Transverse colon (tissue), 4 donors: Measurements from ENCODE around the gene IDUA. TPM values are rescaled to one million over a fixed set of nuclear protein-coding genes. Genes with fewer than 3 reads are reported as not detected.

Experiments
- DNase-seq: peaks from one replicate; pipeline ENCODE4 v3.0.0-alpha.2; 2019
- H3K27ac ChIP-seq, 4 donors: fragments of 200-600 bp; sonication (generic); 2 replicates each; pipeline ENCODE4 v1.5.1; 2016 to 2018; ENCODE audit warnings: inconsistent platforms in 4 of 4
- H3K27me3 ChIP-seq: fragments of 200-600 bp; sonication (generic); 2 replicates; pipeline ENCODE4 v1.5.1; 2017; ENCODE audit warnings: inconsistent platforms
- H3K36me3 ChIP-seq, 4 donors: fragments of 200-600 bp; sonication (generic); 2 replicates each; pipeline ENCODE4 v1.5.1; 2017 to 2019; ENCODE audit warnings: inconsistent platforms in 4 of 4
- H3K4me1 ChIP-seq, 4 donors: fragments of 200-600 bp; sonication (generic); 2 replicates each; pipeline ENCODE4 v1.5.1; 2017 to 2020; ENCODE audit warnings: inconsistent platforms in 4 of 4
- H3K4me3 ChIP-seq, 4 donors: fragments of 200-600 bp; sonication (generic); 1 replicate in 1 of 4; 2 replicates in 3 of 4; pipeline versions ENCODE4 v1.5.1 to v1.6.1; 2017 to 2019; ENCODE audit warnings: inconsistent platforms in 4 of 4
- H3K9me3 ChIP-seq, 2 donors: fragments of 200-600 bp; sonication (generic); 2 replicates each; pipeline ENCODE4 v1.5.1; 2017 to 2019; ENCODE audit warnings: inconsistent platforms in 2 of 2
- EP300 ChIP-seq: sonication (generic); formaldehyde crosslinking; IDR thresholded peaks from one replicate; pipeline ENCODE4 v1.6.1; 2017; ENCODE audit warnings: antibody characterized with exemption, low read depth
- POLR2A ChIP-seq: fragments of 450-650 bp; IDR thresholded peaks from one replicate; pipeline ENCODE4 v1.6.1; 2016; ENCODE audit warnings: antibody characterized with exemption, mild to moderate bottlenecking, moderate library complexity
- POLR2AphosphoS5 ChIP-seq, 3 donors: sonication (generic); formaldehyde crosslinking; IDR thresholded peaks; one replicate each; pipeline ENCODE4 v1.6.1; 2016; ENCODE audit warnings: antibody characterized with exemption in 3 of 3
- WGBS, 2 donors: methylation state at CpG; one replicate each; pipeline ENCODE4 v1.1.5; 2018; ENCODE audit warnings: low coverage in 1 of 2; 5-methylcytosine and 5-hydroxymethylcytosine counted together
- in situ Hi-C, 4 donors: fragments of 200-750 bp; cut with MboI; loops; one replicate each; pipeline versions ENCODE4 v1.15.0 to v1.15.1; 2017; ENCODE audit warnings: low sequenced_read_pairs in 3 of 4, low pct_ligation_motif_present in 1 of 4, low pct_unique_long_range_greater_than_20kb in 1 of 4
- intact Hi-C: fragments of 100-400 bp; cut with DNase I; formaldehyde crosslinking; loops from one replicate; pipeline ENCODE4 v1.15.1; 2023; ENCODE audit warnings: low total_unique reads
- total RNA-seq, 4 donors: library from RNA; depleted of rRNA; stranded (reverse); fragments of >200 nt; gene quantifications; one replicate each; pipeline ENCODE4 v1.1.0, GENCODE V29; 2016
- TF ChIP-seq, protein P1 (sequence below), 5 experiments: fragments of 200-600 bp in 3 of 5; fragments of 450-650 bp in 2 of 5; sonication (generic) in 3 of 5; IDR thresholded peaks; 1 replicate in 2 of 5; 2 replicates in 3 of 5; pipeline ENCODE4 v1.5.1; 2016 to 2017; ENCODE audit warnings: antibody characterized with exemption in 5 of 5, inconsistent platforms in 3 of 5, mild to moderate bottlenecking in 2 of 5, moderate library complexity in 1 of 5

The IDUA gene
- total RNA-seq, 4 donors from 2014 or later = 25.9 to 78.6 (median 40.4) TPM

DNA sequence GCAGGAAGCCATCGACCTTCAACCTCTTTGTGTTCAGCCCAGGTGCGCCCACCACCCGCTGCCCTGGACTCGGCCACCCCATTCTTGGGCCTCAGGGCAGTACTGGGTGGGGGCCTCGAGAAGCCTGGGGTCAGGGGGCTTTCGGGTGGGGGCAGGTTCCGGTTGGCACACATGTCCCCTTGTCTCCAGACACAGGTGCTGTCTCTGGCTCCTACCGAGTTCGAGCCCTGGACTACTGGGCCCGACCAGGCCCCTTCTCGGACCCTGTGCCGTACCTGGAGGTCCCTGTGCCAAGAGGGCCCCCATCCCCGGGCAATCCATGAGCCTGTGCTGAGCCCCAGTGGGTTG is 17.2 kb downstream of the IDUA start:
- no peak for DNase-seq
- Histone ChIP-seq H3K9me3 (no peaks in the 10 kb centered on the region), H3K4me3 (no peak overlapping the region), H3K4me1 (peaks cover 4 to 23% (median 20%) of the 10 kb centered on the region in 4 donors), H3K27me3 (peaks cover 93% of the 10 kb centered on the region), H3K27ac (no peak overlapping the region), H3K36me3 (no peaks in the 10 kb centered on the region)
- in situ Hi-C loops = no loop called here
- WGBS, 2 donors = 88% methylated on average over 8 of the region's 13 CpGs; no CpG with 5 or more reads in 1 of the 2 donors
- intact Hi-C loops = no loop called here
- TF ChIP-seq POLR2A (no peak), EP300 (no peak), POLR2AphosphoS5 (IDR thresholded peaks at IDR 0.05) (no peak)
- TF ChIP-seq, protein P1, sequence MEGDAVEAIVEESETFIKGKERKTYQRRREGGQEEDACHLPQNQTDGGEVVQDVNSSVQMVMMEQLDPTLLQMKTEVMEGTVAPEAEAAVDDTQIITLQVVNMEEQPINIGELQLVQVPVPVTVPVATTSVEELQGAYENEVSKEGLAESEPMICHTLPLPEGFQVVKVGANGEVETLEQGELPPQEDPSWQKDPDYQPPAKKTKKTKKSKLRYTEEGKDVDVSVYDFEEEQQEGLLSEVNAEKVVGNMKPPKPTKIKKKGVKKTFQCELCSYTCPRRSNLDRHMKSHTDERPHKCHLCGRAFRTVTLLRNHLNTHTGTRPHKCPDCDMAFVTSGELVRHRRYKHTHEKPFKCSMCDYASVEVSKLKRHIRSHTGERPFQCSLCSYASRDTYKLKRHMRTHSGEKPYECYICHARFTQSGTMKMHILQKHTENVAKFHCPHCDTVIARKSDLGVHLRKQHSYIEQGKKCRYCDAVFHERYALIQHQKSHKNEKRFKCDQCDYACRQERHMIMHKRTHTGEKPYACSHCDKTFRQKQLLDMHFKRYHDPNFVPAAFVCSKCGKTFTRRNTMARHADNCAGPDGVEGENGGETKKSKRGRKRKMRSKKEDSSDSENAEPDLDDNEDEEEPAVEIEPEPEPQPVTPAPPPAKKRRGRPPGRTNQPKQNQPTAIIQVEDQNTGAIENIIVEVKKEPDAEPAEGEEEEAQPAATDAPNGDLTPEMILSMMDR (IDR thresholded peaks at IDR 0.05) = no peak

DNA sequence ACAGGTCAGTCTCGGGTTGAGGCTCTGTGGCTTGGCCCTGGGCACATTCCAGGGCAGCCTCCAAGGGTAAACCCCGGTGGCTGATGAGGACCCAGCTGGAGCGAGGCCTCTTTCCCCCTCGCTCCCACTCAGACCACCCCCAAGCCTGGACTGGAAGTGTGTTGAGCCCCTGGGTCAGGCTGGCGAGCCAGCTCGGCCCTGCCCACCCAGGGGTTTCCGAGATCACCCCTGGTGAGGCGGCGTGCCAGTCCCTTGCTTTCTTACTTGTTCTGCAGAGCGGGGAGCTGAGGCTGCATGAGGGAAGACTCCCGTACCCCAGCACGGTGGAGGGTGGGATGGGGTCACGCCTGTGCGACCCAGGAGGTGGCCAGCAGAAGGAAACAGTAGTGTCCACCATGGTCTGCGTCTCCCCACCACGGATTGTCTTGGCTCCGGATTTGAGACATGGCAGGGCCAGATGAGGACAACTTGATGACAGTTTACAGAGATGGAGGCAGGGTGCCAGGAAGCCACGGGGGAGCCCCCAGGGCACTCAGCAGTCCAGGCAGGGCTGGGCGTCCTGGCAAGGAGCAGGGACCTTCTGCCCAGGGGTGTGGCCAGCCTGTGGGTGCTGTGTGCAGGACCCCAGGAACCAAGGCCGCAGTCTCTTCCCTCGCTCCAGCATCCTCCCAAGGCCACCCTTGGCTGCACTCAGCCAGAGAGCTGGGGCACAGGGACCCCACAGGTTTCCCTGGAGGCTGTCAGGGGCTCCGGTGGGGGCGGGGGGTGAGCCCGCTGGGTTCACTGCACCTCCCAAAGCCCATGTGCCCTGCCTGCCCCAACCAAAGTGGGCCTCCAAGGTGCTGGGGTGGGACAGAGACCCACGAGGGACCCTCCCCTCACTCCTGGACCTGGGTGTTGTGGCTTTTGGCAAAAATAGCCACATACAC is 18.0 kb downstream of the IDUA start:
- peaks cover 88% of the 10 kb centered on the region for H3K27me3 ChIP-seq
- H3K27ac ChIP-seq = no peak overlapping the region
- in situ Hi-C loops = no loop called here
- H3K4me3 ChIP-seq = no peak overlapping the region
- H3K9me3 ChIP-seq = no peaks in the 10 kb centered on the region
- intact Hi-C loops = no loop called here
- no peak for TF ChIP-seq POLR2A
- no peak for TF ChIP-seq EP300
- TF ChIP-seq, protein P1 (IDR thresholded peaks at IDR 0.05) = no peak
- no peak for TF ChIP-seq POLR2AphosphoS5 (IDR thresholded peaks at IDR 0.05)
- H3K4me1 ChIP-seq = peaks cover 6 to 26% (median 22%) of the 10 kb centered on the region in 4 donors
- no peak for DNase-seq
- no peaks in the 10 kb centered on the region for H3K36me3 ChIP-seq
- 63% methylated on average over 17 of the region's 25 CpGs; no CpG with 5 or more reads in 1 of the 2 donors for WGBS, 2 donors

DNA sequence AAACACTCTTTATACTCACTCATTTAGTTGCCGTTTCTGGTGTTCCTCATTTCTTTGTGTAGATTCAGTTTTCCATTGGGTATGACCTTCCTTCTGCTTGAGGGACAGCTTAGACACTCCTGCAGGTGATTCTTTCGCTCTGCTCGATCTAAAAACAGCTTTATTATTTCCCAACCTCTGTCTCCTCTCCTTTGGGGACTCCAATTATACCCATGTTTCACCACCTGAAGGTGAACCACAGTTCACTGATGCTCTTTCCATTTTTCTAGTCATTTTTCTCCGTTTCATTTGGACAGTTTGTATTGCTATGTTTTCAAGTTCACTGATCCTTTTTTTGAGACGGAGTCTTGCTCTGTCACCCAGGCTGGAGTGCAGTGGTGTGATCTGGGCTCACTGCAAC is 20.0 kb downstream of the IDUA start:
- intact Hi-C loops (no loop called here), in situ Hi-C loops (no loop called here)
- H3K27ac ChIP-seq = no peak overlapping the region
- H3K36me3 ChIP-seq = no peaks in the 10 kb centered on the region
- peaks cover 16 to 38% (median 35%) of the 10 kb centered on the region in 4 donors for H3K4me1 ChIP-seq
- H3K4me3 ChIP-seq = no peak overlapping the region
- DNase-seq = no peak
- no peaks in the 10 kb centered on the region for H3K9me3 ChIP-seq
- WGBS, 2 donors = 69 to 84% methylated on average over 4 to 5 of the region's 5 CpGs
- H3K27me3 ChIP-seq = peaks cover 67% of the 10 kb centered on the region
- TF ChIP-seq POLR2A (no peak), POLR2AphosphoS5 (IDR thresholded peaks at IDR 0.05) (no peak), EP300 (no peak)
- TF ChIP-seq, protein P1 (IDR thresholded peaks at IDR 0.05) = no peak

DNA sequence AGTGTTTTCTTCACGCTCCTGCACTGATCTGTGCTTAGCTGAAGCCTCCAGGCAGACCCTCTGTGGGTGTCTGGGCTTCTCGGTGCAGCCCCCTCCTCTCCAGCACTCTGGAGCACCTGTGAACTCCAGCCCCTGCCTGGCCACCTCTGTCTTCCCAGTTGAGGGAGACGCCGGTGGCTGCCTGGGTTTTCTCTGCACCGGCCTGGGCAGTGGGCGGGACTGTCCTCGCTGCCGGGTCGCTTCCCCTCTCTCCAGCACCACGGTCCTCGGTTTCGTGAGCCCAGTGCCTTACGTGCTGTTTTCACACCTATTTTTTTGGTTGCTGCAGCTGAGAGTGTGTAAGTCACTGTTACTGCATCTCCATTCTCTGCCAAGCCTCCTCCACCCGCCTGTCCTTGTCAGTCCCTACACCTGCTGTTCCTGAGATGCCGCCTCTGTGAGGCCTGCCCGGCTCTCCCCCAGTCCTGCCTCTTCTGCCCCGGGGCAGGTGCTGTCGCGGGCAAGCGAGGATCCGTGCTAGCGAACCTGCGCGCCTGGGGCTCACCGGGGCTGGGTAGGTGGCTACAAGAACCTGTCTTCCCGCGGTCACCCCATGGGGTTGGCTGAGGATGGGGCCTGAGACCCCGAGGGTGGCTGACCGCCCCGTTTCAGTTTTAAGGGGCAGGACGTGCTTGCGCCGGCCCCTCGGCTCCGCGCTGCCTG is 22.1 kb downstream of the IDUA start:
- in situ Hi-C loops = no loop called here
- WGBS, 2 donors = 0 to 3% methylated on average over 5 to 22 of the region's 36 CpGs
- no peak for TF ChIP-seq POLR2A
- TF ChIP-seq, protein P1 (IDR thresholded peaks at IDR 0.05) = no peak
- TF ChIP-seq EP300 = no peak
- TF ChIP-seq POLR2AphosphoS5 (IDR thresholded peaks at IDR 0.05) = no peak
- Histone ChIP-seq H3K27ac (peak overlapping the region; percentile 58 to 71 (median 66)), H3K4me3 (peak overlapping the region; percentile 66 to 86 (median 70)), H3K4me1 (peaks cover 20 to 33% (median 27%) of the 10 kb centered on the region in 4 donors), H3K27me3 (peaks cover 46% of the 10 kb centered on the region), H3K36me3 (no peaks in the 10 kb centered on the region), H3K9me3 (no peaks in the 10 kb centered on the region)
- intact Hi-C loops = loop anchor here (2.0 kb wide), 1 partner anchor 76 kb away; the partner anchor contains the start of genes GAK and TMEM175
- DNase-seq = peak; percentile 53
